Activated CD4-positive, alpha-beta T cell treated with anti-CD3 and anti-CD28 coated beads, Interleukin-2, amount 50 U/mL, for 4 hours (primary cell): Measurements from ENCODE around the gene PLSCR1.
"Not testable (repeated sequence)": the region's sequence is repeated elsewhere in the genome, so short reads cannot be mapped to it uniquely, and the experiment has no call there.

ENCODE experiments used
- DNase-seq, 2 experiments: peaks; one replicate each; pipeline ENCODE4 v3.0.0-alpha.2; 2020

PLSCR1 gene

DNA sequence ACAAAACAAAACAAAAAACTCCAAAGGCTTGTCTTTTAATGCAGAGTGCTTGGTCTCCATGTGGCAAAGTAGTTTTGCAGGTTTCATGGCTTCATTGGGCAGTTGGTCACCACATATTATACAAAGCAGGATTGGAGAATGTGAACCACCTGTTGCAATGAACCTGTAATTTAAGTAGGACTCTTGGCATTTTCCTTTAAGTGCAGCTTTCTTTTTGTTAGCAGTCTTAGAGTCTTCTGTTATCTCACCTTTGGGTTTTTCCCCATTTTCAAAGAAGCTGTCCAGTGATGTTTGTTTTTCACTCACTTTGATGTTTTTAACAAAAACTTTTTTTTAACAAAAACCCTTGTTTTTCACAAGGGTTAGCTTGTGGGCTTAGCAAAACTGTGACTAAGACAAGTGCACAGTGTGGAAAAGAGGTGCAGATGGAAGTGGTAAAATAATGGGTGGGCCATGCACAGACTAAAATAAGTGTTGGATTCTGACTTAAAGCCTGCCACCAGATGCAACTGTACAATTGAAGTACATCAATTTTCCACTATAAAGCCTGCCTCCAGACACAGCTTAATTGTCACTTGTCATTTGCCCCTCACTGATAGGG, 2.9 kb upstream of the PLSCR1 start:
- DNase-seq, result no peak

GRCh38 chr3:146546366-146546965, 2.1 kb upstream of the PLSCR1 start:
- no peak for DNase-seq

DNA sequence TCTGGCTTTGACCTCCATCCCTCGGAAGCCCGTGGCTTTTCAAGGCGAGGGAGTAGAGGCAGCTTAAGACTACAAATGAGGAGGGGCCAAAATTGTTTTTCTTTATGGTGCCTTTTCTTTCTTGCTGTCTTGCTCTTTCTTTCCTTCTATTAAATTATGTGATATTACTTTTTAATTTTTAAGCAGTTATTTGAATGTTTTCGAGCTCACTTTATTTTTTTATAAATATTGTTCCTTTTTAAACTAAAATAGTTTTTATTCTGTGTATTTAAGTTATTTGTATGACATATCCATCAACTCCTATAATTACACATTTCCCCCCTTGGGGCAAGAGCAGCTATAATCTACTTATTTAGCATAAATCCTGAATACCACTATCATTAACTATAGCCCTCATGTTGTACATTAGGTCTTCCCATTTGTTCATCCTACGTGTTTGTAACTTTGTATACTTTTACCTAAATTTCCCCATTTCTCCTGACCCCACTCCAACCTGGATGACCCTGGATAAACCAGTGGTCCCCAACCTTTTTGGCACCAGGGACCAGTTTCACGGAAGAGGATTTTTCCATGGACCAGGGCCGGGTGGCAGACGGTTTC, 622 bp upstream of the PLSCR1 start:
- no peak for DNase-seq

DNA sequence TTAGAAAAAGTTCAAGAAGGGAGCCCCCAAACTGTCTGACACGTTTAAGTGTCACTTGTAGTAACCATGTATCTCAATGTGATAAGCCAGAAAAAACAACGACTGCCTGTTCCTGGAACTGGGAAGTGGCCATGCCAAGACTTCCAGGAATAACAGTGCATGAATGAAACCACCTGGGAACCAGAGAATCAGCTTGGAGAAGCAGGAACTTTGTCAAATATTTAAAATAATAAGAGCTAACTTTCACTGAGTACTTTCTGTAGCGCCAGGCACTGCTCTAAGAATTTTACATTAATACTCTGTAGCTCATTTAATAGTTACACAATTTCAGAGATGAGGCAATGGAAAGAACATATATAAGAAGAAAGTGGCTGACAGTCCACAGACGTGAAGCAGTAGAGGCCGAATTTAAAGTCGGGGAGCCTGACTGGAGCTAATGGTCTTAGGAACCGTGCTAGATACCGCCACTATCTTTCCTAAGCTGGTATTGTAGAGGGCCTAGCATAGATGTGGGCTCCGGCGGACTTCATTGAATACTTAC, 876 bp downstream of the PLSCR1 start:
- no peak for DNase-seq

GRCh38 chr3:146542978-146543377, 1.4 kb downstream of the PLSCR1 start:
- DNase-seq, result no peak

DNA sequence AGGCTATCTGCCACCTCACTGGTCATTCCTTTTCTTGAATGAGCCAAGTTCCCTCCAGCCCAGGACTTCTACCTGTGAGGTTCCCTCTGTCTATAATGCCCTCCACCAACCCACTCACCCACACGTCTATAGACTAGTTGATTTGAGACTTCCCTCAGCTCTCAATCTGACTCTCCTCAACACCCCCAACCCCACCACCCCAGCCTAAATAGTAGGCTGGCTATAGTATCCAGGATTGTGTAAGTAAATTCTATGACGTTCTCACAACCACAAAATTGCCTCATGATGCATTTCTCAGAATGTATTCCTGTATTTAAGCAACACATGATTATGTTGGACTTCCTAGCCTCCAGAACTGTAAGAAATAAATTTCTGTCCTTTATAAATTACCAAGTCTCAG, 2.2 kb downstream of the PLSCR1 start:
- no peak for DNase-seq

DNA sequence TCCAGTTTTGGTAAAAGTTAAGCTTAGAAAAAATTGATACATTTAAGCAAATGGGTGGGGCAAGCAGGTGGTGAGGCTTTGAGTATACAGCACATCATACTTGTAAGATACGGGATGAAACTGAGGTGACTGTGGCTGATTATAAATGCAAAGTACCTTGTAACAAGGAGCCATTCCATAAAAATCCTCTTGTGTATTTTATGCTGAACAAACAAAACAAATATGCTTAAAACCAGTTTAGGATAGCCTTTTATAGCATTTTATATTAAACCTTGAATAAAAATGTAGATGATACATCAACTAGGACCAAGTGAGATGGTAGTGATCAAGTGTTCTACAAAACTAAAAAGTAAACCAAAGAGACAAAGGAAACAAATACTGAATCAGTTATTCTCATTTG, 3.4 kb downstream of the PLSCR1 start:
- DNase-seq, result no peak

DNA sequence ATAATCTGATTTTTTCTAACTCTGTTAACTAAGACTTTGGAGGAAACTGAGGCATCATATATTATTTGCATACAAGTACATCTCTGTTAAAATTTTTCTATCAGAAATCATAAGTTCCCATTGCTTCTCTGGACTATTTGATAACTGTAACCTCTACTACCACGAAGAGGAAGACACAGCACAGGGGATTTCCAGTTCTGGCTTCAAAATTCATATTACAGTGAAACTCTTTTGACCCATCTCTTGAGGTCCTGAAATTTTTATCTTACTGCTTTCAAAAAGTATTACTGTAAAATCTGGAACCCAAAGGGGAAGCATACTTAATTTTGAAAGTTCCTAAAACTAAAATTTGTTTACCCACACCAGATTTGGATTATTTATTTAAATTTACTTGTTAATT, 4.2 kb downstream of the PLSCR1 start:
- DNase-seq, result no peak

DNA sequence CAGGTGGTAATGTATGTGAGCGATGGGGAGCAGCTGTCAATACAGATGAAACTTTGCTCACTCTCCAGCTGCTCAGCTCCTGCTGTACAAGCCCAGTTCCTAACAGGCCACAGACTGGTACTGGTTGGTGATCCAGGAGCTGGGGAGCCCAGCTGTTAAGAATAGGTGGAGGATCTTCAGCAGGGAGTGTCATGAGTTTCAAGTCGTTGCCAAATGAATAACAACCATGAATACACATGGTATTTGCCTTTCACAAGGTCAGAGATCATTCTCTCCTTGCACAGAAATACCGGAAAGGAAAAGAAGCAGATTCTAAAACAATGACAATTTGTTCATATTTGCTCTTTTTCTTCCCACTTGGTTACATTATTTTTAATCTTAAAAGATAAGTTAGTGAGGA, 5.1 kb downstream of the PLSCR1 start:
- DNase-seq, result no peak

DNA sequence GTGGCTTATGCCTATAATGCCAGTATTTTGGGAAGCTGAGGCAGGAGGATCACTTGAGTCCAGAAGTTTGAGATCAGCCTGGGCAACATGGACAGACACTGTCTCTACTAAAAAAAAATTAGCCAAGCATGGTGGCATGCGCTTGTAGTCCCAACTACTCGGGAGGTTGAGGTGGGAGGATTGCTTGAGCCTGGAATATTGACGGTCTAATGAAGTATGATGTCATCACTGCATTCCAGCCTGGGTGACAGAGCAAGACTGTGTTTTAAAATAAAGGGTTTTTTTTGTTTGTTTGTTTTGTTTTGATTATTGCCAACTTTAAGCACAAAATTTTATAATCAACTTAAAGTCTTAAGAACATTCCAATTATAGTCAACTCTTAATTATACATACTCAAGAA, 6.8 kb downstream of the PLSCR1 start:
- no peak for DNase-seq

DNA sequence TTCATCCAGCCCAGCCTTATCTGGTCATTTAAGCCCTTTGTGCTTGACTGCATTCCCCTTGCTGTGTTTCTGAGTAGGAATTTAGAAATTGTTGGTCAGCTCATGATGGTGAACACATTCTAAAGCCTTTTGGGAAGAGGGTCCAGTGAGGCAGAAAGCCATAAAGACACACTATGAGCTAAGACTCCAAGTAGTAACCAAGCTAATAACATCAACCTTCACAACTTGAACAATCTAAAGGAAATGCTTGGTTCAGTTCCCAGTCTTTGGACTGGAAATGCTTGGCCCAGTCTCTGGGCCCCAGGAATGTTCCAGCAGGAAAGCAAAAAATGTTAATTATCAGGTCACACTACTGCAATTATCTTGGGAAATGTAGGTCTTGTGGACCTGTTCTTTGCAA, 7.7 kb downstream of the PLSCR1 start:
- no peak for DNase-seq

GRCh38 chr3:146532406-146532805, 12.0 kb downstream of the PLSCR1 start:
- DNase-seq, result no peak

GRCh38 chr3:146530609-146531008, 13.8 kb downstream of the PLSCR1 start:
- DNase-seq, result no peak

DNA sequence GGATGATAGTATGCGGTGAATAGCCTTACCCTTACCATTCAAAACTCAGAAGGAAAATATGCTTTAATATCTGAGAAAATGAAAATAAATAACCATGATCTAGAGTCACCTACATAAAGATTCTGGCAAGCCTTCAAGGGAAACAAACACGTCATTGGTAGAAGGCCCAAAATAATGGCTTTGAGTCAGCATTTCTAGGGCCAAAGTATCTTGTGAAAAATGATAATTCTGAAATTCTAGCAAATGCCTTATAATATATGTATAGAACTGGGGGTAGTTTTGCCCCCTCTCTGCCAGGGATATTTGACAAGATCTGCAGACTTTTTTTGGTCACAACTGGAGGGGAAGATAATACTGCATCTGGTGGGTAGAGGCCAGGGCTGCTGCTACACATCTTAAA, 15.4 kb downstream of the PLSCR1 start:
- no peak for DNase-seq

GRCh38 chr3:146524961-146525360, 19.4 kb downstream of the PLSCR1 start:
- DNase-seq, result no peak

- no peak for DNase-seq
Measured at GRCh38 chr3:146523531-146523930, 20.9 kb downstream of the PLSCR1 start.

GRCh38 chr3:146522174-146523158, 21.9 kb downstream of the PLSCR1 start:
- not testable (repeated sequence) for DNase-seq

DNA sequence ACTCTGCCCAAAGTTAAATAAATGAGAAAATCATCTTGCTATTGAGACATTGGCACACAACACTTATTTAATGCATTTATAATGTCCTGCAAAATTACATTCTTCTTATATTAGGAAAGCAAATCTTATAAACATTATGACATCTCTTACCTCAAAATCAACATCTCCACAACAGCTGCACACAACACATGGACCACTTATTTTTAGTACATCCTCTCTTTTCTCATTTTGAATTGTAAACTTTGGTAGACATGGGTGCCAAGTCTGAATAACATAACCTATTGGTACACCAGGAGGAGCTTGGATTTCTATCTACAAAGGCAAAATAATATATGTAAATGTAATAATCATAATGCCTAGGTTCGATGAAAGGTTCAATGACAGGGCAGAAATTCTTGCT, 23.0 kb downstream of the PLSCR1 start:
- no peak for DNase-seq

DNA sequence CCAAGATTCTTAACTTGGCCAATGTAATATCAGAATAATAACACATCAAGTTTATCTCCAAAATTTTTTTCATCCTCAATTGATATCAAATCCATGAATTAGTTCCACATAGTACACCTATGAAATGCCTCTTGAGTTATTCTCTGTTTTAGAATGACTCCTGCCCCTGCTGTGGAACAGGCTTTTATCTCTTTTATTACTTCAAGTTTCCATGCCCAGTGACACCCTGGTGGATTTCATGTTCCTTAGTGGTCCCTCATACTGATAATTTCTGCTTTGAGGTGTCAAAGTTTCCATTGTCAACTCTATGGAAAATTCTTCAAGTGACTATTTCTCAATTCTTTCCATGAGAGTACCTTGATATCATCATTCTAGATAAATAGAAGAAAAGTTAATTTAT, 24.6 kb downstream of the PLSCR1 start:
- no peak for DNase-seq

DNA sequence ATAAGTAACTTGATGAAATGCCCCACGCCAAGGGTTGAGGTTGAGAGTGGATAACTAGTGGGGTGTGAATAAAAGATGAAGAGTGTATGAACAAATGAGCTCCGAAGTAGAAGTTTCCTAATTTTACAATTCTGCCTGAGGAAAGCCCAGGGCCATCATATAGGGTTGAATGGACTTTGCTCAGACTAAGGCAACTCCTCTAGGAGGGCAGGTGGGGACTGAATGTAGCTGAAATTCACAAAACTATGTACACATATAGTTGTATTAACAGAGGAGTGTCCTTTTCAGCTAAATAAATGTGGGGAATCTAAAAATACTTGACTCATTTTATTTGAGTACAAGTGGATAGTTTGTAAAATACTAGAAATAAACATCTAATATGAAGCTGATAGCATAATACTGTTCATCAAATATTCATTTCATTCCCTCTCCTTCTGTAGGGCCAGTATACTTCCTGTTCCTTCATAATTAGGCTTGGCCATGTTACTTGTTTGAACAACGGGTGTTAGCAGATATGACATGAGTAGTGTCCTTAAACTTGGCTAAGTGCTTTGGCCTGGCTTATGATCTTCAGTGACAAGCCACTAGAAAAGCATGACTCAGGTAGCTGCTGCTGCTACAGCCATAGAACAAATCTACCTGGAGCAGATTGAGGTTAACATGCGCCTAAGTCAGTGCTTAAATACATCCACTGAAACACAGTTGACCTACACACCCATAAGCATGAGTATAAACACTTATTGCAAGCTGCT, 26.5 kb downstream of the PLSCR1 start:
- DNase-seq, result no peak

- DNase-seq, result no peak
Measured at GRCh38 chr3:146513386-146514051, 30.9 kb downstream of the PLSCR1 start.
